Type B pancreatic cell (in vitro differentiated cells): Measurements from ENCODE around the gene NAA15. TPM values are rescaled to one million over a fixed set of nuclear protein-coding genes. Genes with fewer than 3 reads are reported as not detected.

Experiments
- DNase-seq: peaks from one replicate; pipeline ENCODE4 v3.0.0; 2021; ENCODE audit warnings: mixed read lengths; ENCODE audit not compliant: unreplicated experiment; ENCODE audit errors: extremely low spot score
- H3K27ac Mint-ChIP-seq: 2 replicates; pipeline ENCODE4 v1.8.0; 2021; ENCODE audit warnings: mild to moderate bottlenecking, mixed read lengths
- H3K27me3 Mint-ChIP-seq: 2 replicates; pipeline ENCODE4 v1.8.0; 2021; ENCODE audit warnings: mixed read lengths
- H3K36me3 Mint-ChIP-seq: 2 replicates; pipeline ENCODE4 v1.8.0; 2021; ENCODE audit warnings: mixed read lengths
- H3K4me1 Mint-ChIP-seq: one replicate; pipeline ENCODE4 v1.8.0; 2021; ENCODE audit warnings: mixed read lengths; ENCODE audit not compliant: unreplicated experiment
- H3K4me3 Mint-ChIP-seq: 2 replicates; pipeline ENCODE4 v1.8.0; 2021; ENCODE audit warnings: mild to moderate bottlenecking, mixed read lengths
- H3K9me3 Mint-ChIP-seq: 2 replicates; pipeline ENCODE4 v1.8.0; 2021; ENCODE audit warnings: mixed read lengths
- total RNA-seq: library from RNA; stranded (reverse); gene quantifications from 2 replicates; pipeline ENCODE4 v1.2.1, GENCODE V29; 2021; ENCODE audit warnings: low replicate concordance
- TF ChIP-seq, protein P1 (sequence below): fragments of 200-600 bp; sonication (generic); conservative IDR thresholded peaks from 2 replicates; pipeline ENCODE4 v1.5.0; 2021; ENCODE audit warnings: antibody characterized with exemption, mild to moderate bottlenecking

The NAA15 gene
- total RNA-seq, 1 donor from 2014 or later = 61.2 TPM

DNA sequence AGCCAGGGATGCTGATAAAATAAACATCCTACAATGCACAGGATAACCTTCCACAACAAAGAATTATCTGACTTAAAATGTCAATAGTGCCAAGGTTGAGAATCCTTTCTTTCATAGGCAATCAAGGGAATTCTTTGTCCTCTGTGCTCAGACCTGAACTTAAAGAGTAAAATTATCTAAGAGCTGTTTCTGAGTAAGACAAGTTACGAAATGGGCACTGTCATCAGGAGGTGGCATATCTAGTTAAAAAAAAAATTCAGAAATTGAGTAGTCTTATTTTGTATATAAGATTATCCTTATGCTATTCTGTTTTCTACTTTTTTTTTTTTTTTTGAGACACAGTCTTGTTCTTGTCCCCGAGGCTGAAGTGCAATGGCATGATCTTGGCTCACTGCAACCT is 149.3 kb downstream of the NAA15 start:
- no peak overlapping the region for H3K4me3 Mint-ChIP-seq
- TF ChIP-seq, protein P1, sequence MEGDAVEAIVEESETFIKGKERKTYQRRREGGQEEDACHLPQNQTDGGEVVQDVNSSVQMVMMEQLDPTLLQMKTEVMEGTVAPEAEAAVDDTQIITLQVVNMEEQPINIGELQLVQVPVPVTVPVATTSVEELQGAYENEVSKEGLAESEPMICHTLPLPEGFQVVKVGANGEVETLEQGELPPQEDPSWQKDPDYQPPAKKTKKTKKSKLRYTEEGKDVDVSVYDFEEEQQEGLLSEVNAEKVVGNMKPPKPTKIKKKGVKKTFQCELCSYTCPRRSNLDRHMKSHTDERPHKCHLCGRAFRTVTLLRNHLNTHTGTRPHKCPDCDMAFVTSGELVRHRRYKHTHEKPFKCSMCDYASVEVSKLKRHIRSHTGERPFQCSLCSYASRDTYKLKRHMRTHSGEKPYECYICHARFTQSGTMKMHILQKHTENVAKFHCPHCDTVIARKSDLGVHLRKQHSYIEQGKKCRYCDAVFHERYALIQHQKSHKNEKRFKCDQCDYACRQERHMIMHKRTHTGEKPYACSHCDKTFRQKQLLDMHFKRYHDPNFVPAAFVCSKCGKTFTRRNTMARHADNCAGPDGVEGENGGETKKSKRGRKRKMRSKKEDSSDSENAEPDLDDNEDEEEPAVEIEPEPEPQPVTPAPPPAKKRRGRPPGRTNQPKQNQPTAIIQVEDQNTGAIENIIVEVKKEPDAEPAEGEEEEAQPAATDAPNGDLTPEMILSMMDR = no peak

DNA sequence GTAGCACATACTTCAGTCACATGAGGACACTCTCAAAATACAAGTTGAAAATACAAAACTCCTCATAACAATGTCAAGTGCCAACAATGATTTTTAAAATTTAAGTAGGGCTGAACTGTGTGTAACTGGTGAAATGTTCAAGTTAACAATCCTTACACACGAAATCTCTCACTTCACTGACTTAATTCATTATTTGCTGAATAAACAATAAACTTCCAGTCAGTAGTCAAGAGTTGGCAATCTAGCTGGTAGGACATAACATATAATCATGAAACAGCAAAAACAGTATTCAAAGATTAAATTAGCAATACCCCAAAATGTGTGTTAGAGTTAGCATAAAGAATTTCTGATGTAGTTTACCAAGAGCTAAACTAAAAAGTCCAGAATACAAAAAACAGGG is 150.7 kb downstream of the NAA15 start:
- TF ChIP-seq, protein P1 = no peak
- Mint-ChIP-seq H3K36me3 (peaks cover 18% of the 10 kb centered on the region), H3K27ac (peak overlapping the region; percentile 99), H3K9me3 (no peaks in the 10 kb centered on the region), H3K4me1 (peaks cover 39% of the 10 kb centered on the region), H3K27me3 (no peaks in the 10 kb centered on the region), H3K4me3 (peak overlapping the region; percentile 98)
- DNase-seq = no peak

More for the DNA sequence above, 149.3 kb downstream of the NAA15 start:
- H3K27ac Mint-ChIP-seq = no peak overlapping the region
- peaks cover 15% of the 10 kb centered on the region for H3K36me3 Mint-ChIP-seq
- peaks cover 29% of the 10 kb centered on the region for H3K4me1 Mint-ChIP-seq
- no peaks in the 10 kb centered on the region for H3K27me3 Mint-ChIP-seq
- no peak for DNase-seq
- H3K9me3 Mint-ChIP-seq = no peaks in the 10 kb centered on the region

DNA sequence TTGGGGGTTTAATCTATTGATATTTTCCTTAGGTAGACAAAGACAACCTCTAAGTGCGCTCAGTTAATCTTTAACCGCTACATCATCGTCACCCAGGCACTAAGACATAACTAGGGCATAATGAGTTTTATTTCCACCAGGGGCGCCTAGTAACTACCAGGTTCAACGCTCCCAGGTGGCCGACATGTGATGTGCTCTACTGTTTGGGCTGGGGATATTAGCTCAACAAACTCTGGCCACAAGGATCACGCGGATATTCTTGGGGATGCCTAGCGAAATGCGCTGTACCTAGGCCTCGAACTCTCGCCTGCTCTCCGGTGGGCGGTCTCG is 151.7 kb downstream of the NAA15 start:
- Mint-ChIP-seq H3K9me3 (no peaks in the 10 kb centered on the region), H3K4me1 (peaks cover 48% of the 10 kb centered on the region), H3K27ac (peak overlapping the region; percentile 99), H3K4me3 (peak overlapping the region; percentile 98), H3K36me3 (peaks cover 18% of the 10 kb centered on the region), H3K27me3 (no peaks in the 10 kb centered on the region)
- TF ChIP-seq, protein P1 = peak; percentile 66
- DNase-seq = no peak

DNA sequence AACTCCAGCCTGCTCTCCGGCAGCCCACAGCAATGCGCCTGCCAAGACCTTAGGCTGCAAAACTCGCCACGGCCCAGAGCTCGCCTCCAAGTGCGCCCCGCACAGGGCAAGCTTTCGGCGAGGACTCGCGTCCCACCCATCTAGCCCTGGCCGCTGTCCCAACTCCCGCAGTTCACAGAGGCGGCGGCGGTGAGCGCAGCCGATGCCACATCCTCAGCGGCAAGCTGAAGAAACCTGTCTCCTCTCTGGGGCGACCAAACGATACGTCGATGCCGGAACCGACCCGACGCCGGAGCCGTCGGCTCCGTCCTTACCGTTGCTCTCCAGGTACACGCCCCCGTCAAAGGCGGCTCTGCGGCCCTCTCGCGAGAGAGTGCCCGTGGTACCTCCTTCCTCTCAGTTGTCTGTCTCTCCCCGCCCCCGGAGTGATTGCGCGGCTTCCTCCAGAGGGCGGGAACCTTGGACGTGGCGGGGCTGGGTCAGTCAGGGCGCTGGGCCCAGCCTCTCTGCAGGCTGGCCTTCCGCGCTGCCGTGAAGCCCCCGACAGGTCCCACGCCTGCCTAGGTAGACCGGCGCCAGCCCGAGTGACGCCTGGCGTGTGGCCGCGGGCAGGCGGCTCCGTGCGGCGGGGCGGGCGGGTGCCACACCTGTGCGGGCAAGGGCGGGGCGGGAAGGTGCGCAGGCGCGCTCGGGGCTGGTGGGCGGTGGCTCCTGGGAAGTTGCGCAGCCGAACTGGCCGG is 152.2 kb downstream of the NAA15 start:
- Mint-ChIP-seq H3K4me3 (peak overlapping the region; percentile 98), H3K4me1 (peaks cover 52% of the 10 kb centered on the region)
- TF ChIP-seq, protein P1 = peak; percentile 24

DNA sequence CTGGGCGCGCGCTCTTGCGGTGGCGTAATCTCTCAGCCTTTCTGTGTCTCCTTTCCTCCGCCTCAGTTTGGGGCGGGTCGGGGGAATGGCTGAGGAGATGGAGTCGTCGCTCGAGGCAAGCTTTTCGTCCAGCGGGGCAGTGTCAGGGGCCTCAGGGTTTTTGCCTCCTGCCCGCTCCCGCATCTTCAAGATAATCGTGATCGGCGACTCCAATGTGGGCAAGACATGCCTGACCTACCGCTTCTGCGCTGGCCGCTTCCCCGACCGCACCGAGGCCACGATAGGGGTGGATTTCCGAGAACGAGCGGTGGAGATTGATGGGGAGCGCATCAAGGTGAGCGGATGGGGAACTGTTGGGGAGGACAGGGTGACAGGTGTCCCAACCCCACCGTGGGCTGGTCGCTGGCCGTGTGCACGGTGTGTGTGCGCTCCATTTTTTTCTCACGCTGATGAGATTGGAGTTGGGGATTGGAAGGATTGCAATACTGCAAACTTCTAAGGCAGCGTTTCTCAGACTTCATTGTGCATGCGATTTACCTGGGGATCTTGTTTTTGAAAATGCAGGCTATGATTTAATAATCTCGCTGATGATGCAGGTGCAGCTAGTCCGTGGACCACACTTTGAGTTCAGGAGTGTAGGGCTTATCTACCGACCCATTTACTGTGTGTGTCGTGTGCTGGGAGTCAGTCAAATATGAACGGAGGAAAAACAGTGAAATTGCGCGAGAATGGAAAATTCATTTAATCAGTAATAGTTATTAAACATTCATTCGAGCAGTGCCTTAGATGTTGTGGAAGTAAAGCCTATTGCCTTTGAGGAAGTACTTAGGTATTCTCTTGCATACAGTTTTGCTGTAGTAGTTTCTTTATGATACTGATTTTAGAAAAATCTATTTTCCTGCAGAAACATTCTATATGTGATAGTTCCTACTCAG is 153.1 kb downstream of the NAA15 start, which contains the start of gene RAB33B:
Gene RAB33B, plus strand, starts transcription at position 11 of the 935 bp plus-strand sequence. Its CDS starts 75 bp downstream, at position 86.
- H3K27ac Mint-ChIP-seq = peak within 1 kb of the TSS; percentile 99
- no peaks in the 10 kb centered on the region for H3K9me3 Mint-ChIP-seq
- no peak for DNase-seq
- TF ChIP-seq, protein P1 = no peak
- H3K4me1 Mint-ChIP-seq = peaks cover 59% of the 10 kb centered on the region
- peaks cover 9% of the 10 kb centered on the region for H3K36me3 Mint-ChIP-seq
- peak within 1 kb of the TSS; percentile 98 for H3K4me3 Mint-ChIP-seq
- H3K27me3 Mint-ChIP-seq = no peaks in the 10 kb centered on the region

More for the DNA sequence above, 152.2 kb downstream of the NAA15 start:
- Mint-ChIP-seq H3K36me3 (peaks cover 17% of the 10 kb centered on the region), H3K27ac (peak overlapping the region; percentile 99), H3K9me3 (no peaks in the 10 kb centered on the region), H3K27me3 (no peaks in the 10 kb centered on the region)
- DNase-seq = peak; percentile 96
